ENCODE results near the gene AGMAT.

DNA sequence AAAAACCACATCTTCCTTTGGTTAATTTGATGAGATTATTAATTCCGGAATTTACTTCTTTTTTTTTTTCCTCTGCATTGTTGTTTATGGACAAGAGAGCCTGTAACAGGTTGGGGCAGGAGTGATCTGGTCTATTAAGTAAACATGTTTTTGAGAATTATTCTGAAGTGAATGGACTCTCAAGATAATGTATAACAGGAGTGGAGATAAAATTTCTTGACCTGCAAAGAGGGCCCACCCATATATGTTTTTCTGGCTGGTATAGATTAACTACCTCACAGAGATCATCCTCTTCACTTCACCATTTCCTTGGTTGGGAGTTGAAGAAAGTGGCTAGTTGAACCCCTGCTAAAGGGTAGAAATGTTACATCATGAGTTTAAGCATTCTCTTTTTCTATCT is 43.2 kb upstream of the AGMAT start:
- TF ChIP-seq, protein P1, sequence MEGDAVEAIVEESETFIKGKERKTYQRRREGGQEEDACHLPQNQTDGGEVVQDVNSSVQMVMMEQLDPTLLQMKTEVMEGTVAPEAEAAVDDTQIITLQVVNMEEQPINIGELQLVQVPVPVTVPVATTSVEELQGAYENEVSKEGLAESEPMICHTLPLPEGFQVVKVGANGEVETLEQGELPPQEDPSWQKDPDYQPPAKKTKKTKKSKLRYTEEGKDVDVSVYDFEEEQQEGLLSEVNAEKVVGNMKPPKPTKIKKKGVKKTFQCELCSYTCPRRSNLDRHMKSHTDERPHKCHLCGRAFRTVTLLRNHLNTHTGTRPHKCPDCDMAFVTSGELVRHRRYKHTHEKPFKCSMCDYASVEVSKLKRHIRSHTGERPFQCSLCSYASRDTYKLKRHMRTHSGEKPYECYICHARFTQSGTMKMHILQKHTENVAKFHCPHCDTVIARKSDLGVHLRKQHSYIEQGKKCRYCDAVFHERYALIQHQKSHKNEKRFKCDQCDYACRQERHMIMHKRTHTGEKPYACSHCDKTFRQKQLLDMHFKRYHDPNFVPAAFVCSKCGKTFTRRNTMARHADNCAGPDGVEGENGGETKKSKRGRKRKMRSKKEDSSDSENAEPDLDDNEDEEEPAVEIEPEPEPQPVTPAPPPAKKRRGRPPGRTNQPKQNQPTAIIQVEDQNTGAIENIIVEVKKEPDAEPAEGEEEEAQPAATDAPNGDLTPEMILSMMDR (IDR thresholded peaks at IDR 0.05), result no peak
- no peak for TF ChIP-seq POLR2A (IDR thresholded peaks at IDR 0.05)
